ENCODE measurements around the gene ACADL. TPM values are rescaled to one million over a fixed set of nuclear protein-coding genes. Genes with fewer than 3 reads are reported as not detected.

ACADL gene
- total RNA-seq, result 100 to 1,000 TPM in 1 of 2 donors, 10 to 100 TPM in 1; 51.6 to 132 TPM

DNA sequence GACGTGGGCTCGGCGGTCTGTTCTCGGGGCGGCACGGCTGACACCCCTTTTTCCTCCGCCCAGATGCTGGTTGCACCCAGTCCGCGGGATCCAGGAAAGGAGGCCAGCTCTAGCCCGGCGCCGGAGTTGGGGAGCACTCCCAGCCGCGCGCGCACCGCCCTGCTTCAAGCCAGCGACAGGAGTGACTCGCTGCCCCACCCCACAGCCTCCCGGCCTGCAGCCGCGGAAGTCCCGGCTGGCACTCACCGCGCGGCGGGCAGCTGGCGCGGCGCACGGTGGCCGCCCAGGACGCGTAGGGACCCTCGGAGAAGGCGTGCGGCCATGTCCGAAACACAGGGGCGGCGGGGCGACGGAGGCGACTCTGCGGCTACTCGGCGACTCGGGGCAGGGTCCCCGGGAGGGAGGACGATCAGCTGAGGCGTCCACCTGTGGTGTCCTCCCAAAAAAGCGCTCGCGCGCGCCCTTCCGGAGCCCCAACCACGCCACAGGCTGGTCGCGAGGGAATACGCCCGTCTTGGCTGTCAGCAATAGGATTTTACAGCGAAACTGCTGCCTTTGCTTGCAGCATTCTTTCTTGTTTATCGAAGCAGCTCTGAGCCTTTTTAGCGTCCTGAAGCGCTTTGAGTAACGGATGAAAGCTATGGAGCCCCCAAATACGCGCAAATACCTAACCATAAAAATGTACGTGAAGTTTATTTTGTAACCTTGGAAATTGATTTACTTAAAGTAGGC is at the start of gene ACADL:
TSS of gene ACADL (minus strand) at position 507 of the 732 bp plus-strand sequence. CDS start at position 323, 184 bp downstream.
- peak within 1 kb of the TSS; percentile 89 for H3K27ac ChIP-seq
- H3K27me3 ChIP-seq (replicated peaks; ENCODE audit: insufficient read depth), result no peaks in the 10 kb centered on the region
- no peaks in the 10 kb centered on the region for H3K9me3 ChIP-seq
- H3K4me3 ChIP-seq, result peak within 1 kb of the TSS; percentile 77
- H3K36me3 ChIP-seq, result peaks cover 2% of the 10 kb centered on the region
- ATAC-seq (ENCODE audit: insufficient number of reproducible peaks, low FRiP score, low read depth) (peak; percentile 42), DNase-seq (ENCODE audit: low spot score) (no peak)
- TF ChIP-seq, protein P1, sequence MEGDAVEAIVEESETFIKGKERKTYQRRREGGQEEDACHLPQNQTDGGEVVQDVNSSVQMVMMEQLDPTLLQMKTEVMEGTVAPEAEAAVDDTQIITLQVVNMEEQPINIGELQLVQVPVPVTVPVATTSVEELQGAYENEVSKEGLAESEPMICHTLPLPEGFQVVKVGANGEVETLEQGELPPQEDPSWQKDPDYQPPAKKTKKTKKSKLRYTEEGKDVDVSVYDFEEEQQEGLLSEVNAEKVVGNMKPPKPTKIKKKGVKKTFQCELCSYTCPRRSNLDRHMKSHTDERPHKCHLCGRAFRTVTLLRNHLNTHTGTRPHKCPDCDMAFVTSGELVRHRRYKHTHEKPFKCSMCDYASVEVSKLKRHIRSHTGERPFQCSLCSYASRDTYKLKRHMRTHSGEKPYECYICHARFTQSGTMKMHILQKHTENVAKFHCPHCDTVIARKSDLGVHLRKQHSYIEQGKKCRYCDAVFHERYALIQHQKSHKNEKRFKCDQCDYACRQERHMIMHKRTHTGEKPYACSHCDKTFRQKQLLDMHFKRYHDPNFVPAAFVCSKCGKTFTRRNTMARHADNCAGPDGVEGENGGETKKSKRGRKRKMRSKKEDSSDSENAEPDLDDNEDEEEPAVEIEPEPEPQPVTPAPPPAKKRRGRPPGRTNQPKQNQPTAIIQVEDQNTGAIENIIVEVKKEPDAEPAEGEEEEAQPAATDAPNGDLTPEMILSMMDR (IDR thresholded peaks at IDR 0.05), result no peak
- H3K4me1 ChIP-seq (ENCODE audit: control insufficient read depth in 1 of 2, low read depth in 2 of 2), result peaks cover 6 to 41% of the 10 kb centered on the region in 2 donors

DNA sequence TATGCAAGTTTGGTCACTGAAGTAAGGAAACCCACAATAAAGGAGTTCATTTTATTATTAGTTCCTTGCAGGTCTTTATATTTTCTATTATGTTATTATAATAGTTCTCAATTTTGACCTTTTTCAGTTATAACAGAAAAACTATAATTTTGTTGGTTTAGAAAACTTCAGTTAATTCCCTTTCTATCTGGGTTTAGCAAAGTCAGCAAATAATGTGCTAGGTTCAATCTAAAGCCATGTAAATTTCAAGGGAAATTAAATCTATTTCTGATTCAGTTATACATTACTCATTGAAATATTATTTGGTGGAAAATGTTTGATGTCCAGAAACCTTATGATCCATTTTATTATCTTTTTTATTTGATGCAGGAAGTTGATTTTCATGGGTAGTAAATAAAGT is 46.1 kb upstream of the ACADL start:
- no peaks in the 10 kb centered on the region for H3K27me3 ChIP-seq (replicated peaks; ENCODE audit: insufficient read depth)
- H3K4me3 ChIP-seq, result no peak overlapping the region
- no peak for ATAC-seq (ENCODE audit: insufficient number of reproducible peaks, low FRiP score, low read depth)
- TF ChIP-seq, protein P1 (IDR thresholded peaks at IDR 0.05), result no peak
- no peak for DNase-seq (ENCODE audit: low spot score)
- H3K9me3 ChIP-seq, result no peaks in the 10 kb centered on the region
- H3K4me1 ChIP-seq (ENCODE audit: control insufficient read depth in 1 of 2, low read depth in 2 of 2), result no peaks in the 10 kb centered on the region
- H3K27ac ChIP-seq, result no peak overlapping the region
- H3K36me3 ChIP-seq, result no peaks in the 10 kb centered on the region

DNA sequence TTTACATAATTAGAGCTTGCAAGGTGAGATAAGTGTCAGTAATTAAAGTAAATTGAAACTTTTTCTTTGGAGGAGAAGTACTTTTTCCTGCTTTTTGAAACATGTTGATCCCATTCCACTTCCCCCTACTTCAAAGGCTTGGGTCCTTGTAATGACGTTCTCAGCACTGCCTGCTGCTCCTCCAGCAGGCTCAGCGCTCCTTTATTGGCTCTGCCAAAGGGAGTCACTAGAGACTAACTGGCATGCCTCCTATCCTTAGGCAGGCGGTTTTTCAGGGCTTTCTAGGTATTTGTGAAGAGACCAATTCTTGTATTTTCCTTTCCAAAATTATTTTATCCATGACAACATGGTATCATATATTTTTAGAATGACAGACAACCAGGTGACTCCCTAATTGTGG is 43.9 kb upstream of the ACADL start:
- DNase-seq (ENCODE audit: low spot score) (no peak), ATAC-seq (ENCODE audit: insufficient number of reproducible peaks, low FRiP score, low read depth) (no peak)
- no peak overlapping the region for H3K4me3 ChIP-seq
- H3K27me3 ChIP-seq (replicated peaks; ENCODE audit: insufficient read depth), result no peaks in the 10 kb centered on the region
- H3K4me1 ChIP-seq (ENCODE audit: control insufficient read depth in 1 of 2, low read depth in 2 of 2), result no peaks in the 10 kb centered on the region
- TF ChIP-seq, protein P1 (IDR thresholded peaks at IDR 0.05), result no peak
- H3K9me3 ChIP-seq, result no peaks in the 10 kb centered on the region
- H3K27ac ChIP-seq, result no peak overlapping the region
- no peaks in the 10 kb centered on the region for H3K36me3 ChIP-seq

DNA sequence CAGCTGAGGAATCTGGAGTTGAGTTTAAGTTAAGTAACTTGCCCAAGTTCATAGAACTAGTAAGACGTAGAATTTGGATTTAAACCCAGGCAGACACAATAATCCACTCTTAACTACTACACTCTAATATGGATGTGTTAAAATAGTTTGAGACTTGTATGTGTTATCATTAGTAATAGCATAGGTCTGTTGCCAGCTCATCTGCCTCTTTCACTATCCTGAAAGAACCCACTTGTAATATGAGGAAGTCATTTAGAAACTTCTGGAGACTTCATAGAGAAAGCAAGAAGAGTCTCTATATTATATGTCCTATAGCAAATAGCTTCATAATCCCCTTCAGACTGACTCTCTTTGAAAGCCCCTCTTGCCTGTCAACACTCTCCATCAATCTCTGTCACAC is 43.0 kb upstream of the ACADL start:
- H3K27me3 ChIP-seq (replicated peaks; ENCODE audit: insufficient read depth), result no peaks in the 10 kb centered on the region
- DNase-seq (ENCODE audit: low spot score), result no peak
- H3K36me3 ChIP-seq, result no peaks in the 10 kb centered on the region
- no peak overlapping the region for H3K4me3 ChIP-seq
- H3K9me3 ChIP-seq, result no peaks in the 10 kb centered on the region
- TF ChIP-seq, protein P1 (IDR thresholded peaks at IDR 0.05), result no peak
- H3K4me1 ChIP-seq (ENCODE audit: control insufficient read depth in 1 of 2, low read depth in 2 of 2), result no peaks in the 10 kb centered on the region
- no peak for ATAC-seq (ENCODE audit: insufficient number of reproducible peaks, low FRiP score, low read depth)
- no peak overlapping the region for H3K27ac ChIP-seq

DNA sequence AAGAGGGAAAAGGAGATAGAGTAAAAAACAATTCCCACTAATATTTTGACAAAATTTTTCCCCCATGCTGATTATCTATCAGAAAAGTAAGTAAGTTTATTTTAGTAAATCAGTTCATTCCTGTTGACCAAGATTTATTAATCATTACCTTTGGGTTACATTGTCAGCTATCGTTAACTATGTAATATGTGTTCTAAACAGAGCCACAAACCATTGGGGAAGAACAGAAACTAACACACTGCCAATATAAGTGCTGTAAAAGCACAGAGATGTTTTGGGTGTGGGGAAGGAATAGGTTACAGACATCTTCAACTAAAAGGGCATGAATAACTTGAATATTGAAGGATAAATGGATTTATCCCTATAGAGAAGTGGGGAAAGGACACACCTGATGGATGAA is 42.5 kb upstream of the ACADL start:
- H3K4me3 ChIP-seq, result no peak overlapping the region
- DNase-seq (ENCODE audit: low spot score) (no peak), ATAC-seq (ENCODE audit: insufficient number of reproducible peaks, low FRiP score, low read depth) (no peak)
- H3K27me3 ChIP-seq (replicated peaks; ENCODE audit: insufficient read depth), result no peaks in the 10 kb centered on the region
- no peaks in the 10 kb centered on the region for H3K4me1 ChIP-seq (ENCODE audit: control insufficient read depth in 1 of 2, low read depth in 2 of 2)
- no peak overlapping the region for H3K27ac ChIP-seq
- H3K9me3 ChIP-seq, result no peaks in the 10 kb centered on the region
- H3K36me3 ChIP-seq, result no peaks in the 10 kb centered on the region
- TF ChIP-seq, protein P1 (IDR thresholded peaks at IDR 0.05), result no peak

Data from thoracic aorta (tissue), 2 donors.